ENCODE measurements around the gene BUB3. TPM values are rescaled to one million over a fixed set of nuclear protein-coding genes. Genes with fewer than 3 reads are reported as not detected.

The BUB3 gene, protein sequence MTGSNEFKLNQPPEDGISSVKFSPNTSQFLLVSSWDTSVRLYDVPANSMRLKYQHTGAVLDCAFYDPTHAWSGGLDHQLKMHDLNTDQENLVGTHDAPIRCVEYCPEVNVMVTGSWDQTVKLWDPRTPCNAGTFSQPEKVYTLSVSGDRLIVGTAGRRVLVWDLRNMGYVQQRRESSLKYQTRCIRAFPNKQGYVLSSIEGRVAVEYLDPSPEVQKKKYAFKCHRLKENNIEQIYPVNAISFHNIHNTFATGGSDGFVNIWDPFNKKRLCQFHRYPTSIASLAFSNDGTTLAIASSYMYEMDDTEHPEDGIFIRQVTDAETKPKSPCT
- 123 and 160 TPM in 2 replicates for total RNA-seq

DNA sequence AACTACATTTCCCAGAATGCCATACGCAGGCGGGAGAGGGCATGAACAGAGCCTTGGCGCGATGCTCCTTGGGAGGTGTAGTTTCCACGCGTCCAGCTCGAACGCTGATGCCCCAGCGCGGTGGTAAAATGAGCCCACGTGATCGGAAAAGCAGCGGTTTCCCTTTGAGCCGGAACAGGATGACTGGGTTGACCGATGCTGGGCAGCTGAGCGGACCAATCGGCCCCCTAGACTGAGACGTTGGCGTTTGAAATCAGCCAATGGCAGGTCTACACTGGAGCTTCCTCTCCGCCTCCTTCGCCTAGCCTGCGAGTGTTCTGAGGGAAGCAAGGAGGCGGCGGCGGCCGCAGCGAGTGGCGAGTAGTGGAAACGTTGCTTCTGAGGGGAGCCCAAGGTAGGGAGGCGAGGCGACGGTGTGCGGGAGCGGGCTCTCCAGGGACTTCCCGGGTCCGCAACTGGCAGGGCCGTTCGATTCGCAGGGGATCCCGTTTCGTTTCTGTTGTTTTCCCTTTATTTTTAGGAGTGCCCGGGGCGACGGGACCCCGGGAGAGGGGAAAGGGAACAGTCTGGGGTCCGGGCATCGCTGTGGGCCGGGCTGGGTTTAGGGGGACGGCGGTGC lies at the start of gene BUB3:
BUB3 (plus strand) TSS at position 311 of the 619 bp plus-strand sequence. CDS start 516 bp downstream, outside the sequence.

DNA sequence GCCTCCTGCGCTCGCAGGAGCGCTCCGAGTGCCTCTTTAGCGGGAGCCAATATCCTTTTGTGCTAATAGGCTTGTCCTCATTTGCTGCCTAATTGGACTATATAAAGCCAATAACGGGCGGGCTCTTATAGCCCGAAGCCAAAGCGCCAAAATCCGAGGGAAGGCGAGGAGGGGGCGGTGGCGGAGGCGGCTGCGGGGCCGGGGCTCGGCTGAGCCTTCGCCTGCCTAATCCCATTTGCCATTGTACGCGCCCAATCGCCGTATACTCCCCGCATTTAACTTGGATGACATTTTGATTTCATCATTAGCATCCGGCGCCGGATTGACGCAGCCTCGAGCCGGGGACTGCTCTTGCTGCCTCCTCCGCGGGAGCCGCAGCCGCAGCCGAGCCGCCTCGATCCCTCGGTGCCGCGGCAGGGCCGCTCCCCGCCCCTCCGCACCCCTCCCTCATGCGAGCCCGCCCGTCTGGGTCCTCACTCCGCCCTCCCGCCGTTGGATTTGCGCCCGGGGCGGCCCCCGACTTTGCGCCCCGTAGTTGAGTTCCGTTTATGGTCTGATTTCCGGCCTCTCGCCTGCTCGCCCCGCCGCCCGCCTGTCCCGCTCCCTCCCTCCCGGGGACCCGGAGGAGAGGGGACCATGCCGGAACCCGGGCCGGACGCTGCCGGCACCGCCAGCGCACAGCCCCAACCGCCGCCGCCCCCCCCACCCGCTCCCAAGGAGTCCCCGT lies 18.6 kb upstream of the BUB3 start, which contains the start of gene HMX3:
HMX3 (plus strand) TSS at position 556 of the 727 bp plus-strand sequence; CDS start at position 637, 81 bp downstream.

DNA sequence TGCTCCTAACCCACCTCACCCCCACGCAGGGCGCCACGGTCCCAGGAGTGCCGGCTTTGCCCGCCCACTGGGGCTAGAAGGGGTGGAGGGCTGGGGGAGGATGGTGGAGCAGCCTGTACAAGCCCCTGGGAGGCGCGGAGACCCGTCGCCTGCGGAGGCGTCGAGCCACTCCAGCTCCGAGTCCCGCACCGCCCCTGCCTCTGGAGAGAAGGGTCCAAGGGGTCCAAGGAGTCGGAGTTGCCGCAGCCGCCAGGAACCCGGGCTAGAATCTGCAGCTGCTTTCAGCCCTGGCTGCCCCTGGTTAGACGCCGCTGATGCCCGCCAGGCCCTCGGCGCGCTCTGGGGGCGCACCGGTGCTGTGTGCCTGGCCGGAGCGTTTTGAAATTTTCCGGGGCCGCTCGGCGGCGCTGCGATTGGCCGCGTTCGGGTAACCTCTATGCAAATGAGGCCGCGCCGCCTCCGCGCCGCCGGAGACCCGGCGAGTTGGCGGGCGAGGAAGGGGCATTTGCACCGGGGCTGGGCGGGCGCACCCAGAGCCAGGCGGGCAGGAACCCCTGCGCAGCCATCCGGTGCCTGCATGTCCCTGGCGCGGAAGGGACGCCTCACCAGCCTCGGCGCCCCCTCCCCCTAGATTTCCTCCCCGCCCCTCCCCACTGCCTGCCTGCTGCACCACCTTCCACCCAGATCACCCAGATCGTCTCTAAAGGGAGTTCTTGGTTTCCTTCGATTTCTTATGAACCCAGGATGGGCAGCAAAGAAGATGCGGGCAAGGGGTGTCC lies 6.4 kb upstream of the BUB3 start, which contains the start of gene HMX2:
HMX2 (plus strand) TSS at position 502 of the 779 bp plus-strand sequence; CDS start at position 745, 243 bp downstream.

Other genes with a start within 250 kb of the BUB3 start
- not detected in 2 replicates for gene FAM24A, start 243.8 kb upstream of the BUB3 start, total RNA-seq
- gene C10orf88, start 200.2 kb upstream of the BUB3 start, total RNA-seq = 7.7 and 8.0 TPM in 2 replicates
- 3.6 and 4.7 TPM in 2 replicates for gene PSTK, start 174.0 kb upstream of the BUB3 start, total RNA-seq
- gene IKZF5, start 145.6 kb upstream of the BUB3 start, total RNA-seq = 1.4 and 4.5 TPM in 2 replicates
- gene ACADSB, start 145.4 kb upstream of the BUB3 start, total RNA-seq = 1.9 and 3.2 TPM in 2 replicates
- gene HMX3, start 18.4 kb upstream of the BUB3 start, total RNA-seq = not detected in 2 replicates
- not detected in 2 replicates for gene HMX2, start 6.3 kb upstream of the BUB3 start, total RNA-seq